Thyroid gland (tissue), 4 donors: ENCODE measurements around the gene ROBO2. TPM values are rescaled to one million over a fixed set of nuclear protein-coding genes. Genes with fewer than 3 reads are reported as not detected.

Source experiments
- DNase-seq, 2 donors: peaks; one replicate each; pipeline ENCODE4 v3.0.0-alpha.2; 2019
- H3K27ac ChIP-seq, 3 donors: fragments of 200-600 bp; sonication (generic); 1 replicate in 2 of 3; 2 replicates in 1 of 3; pipeline ENCODE4 v1.5.1; 2016 to 2019; ENCODE audit warnings: mild to moderate bottlenecking in 1 of 3, moderate library complexity in 1 of 3
- H3K27me3 ChIP-seq: fragments of 200-600 bp; sonication (generic); one replicate; pipeline ENCODE4 v1.5.1; 2019
- H3K36me3 ChIP-seq, 2 donors: fragments of 200-600 bp; sonication (generic); one replicate each; pipeline ENCODE4 v1.5.1; 2016 to 2019
- H3K4me1 ChIP-seq, 2 donors: fragments of 200-600 bp; sonication (generic); one replicate each; pipeline ENCODE4 v1.5.1; 2017 to 2019
- H3K4me3 ChIP-seq, 3 donors: fragments of 200-600 bp; sonication (generic); replicated peaks in 1 of 3; 1 replicate in 2 of 3; 2 replicates in 1 of 3; pipeline ENCODE4 v1.5.1; 2016; ENCODE audit warnings: mild to moderate bottlenecking in 1 of 3
- H3K9me3 ChIP-seq: fragments of 200-600 bp; sonication (generic); one replicate; pipeline ENCODE4 v1.5.1; 2017
- CTCF ChIP-seq, 6 experiments: fragments of 200-600 bp in 3 of 6; fragments of 450-650 bp in 3 of 6; sonication (generic) in 3 of 6; IDR thresholded peaks; one replicate each; pipeline ENCODE4 v1.5.1; 2016 to 2019; ENCODE audit warnings: antibody characterized with exemption in 6 of 6, mild to moderate bottlenecking in 2 of 6, inconsistent platforms in 1 of 6, moderate library complexity in 1 of 6
- POLR2A ChIP-seq, 2 donors: fragments of 450-650 bp; IDR thresholded peaks; one replicate each; pipeline ENCODE4 v1.6.1; 2017; ENCODE audit warnings: antibody characterized with exemption in 2 of 2, mild to moderate bottlenecking in 2 of 2, moderate library complexity in 1 of 2
- WGBS, 2 donors: methylation state at CpG; one replicate each; pipeline ENCODE4 v1.1.5; 2017; 5-methylcytosine and 5-hydroxymethylcytosine counted together
- intact Hi-C: fragments of 100-400 bp; cut with DNase I; formaldehyde crosslinking; loops from one replicate; pipeline ENCODE4 v1.15.1; 2023
- total RNA-seq, 4 donors: library from RNA; depleted of rRNA; stranded (reverse); fragments of >200 nt; gene quantifications; one replicate each; pipeline ENCODE4 v1.2.3, GENCODE V29; 2016

ROBO2 gene
- total RNA-seq, 4 donors from 2014 or later = 0.56 to 1.5 TPM; not detected in 2

GRCh38 chr3:77234004-77234403 is 194.1 kb downstream of the ROBO2 start:
- 65 to 75% methylated on average over 2 of the region's 2 CpGs for WGBS, 2 donors

GRCh38 chr3:77236118-77236517 is 196.2 kb downstream of the ROBO2 start:
- Histone ChIP-seq H3K4me3 (no peak overlapping the region), H3K27me3 (no peaks in the 10 kb centered on the region), H3K36me3 (no peaks in the 10 kb centered on the region), H3K9me3 (no peaks in the 10 kb centered on the region), H3K4me1 (no peaks in the 10 kb centered on the region), H3K27ac (no peak overlapping the region)
- WGBS, 2 donors = 81 to 86% methylated on average over 7 of the region's 7 CpGs
- no peak for TF ChIP-seq POLR2A (IDR thresholded peaks at IDR 0.05)
- no peak for TF ChIP-seq CTCF (IDR thresholded peaks at IDR 0.05)
- intact Hi-C loops = no loop called here
- no peak for DNase-seq

More at GRCh38 chr3:77234004-77234403, 194.1 kb downstream of the ROBO2 start:
- intact Hi-C loops = no loop called here
- no peak for DNase-seq
- Histone ChIP-seq H3K27me3 (no peaks in the 10 kb centered on the region), H3K36me3 (no peaks in the 10 kb centered on the region), H3K9me3 (no peaks in the 10 kb centered on the region), H3K4me3 (no peak overlapping the region), H3K4me1 (no peaks in the 10 kb centered on the region), H3K27ac (no peak overlapping the region)
- TF ChIP-seq POLR2A (IDR thresholded peaks at IDR 0.05) (no peak), CTCF (IDR thresholded peaks at IDR 0.05) (no peak)

- WGBS, 2 donors = 98 to 99% methylated on average over 19 to 31 of the region's 40 CpGs
- intact Hi-C loops = no loop called here
- Histone ChIP-seq H3K4me3 (no peak overlapping the region), H3K27ac (no peak overlapping the region), H3K36me3 (no peaks in the 10 kb centered on the region), H3K9me3 (no peaks in the 10 kb centered on the region), H3K27me3 (no peaks in the 10 kb centered on the region), H3K4me1 (no peaks in the 10 kb centered on the region)
- no peak for DNase-seq
- TF ChIP-seq CTCF (IDR thresholded peaks at IDR 0.05) (no peak), POLR2A (IDR thresholded peaks at IDR 0.05) (no peak)
These were observed 200.3 kb downstream of the ROBO2 start for GRCh38 chr3:77240072-77240650.

GRCh38 chr3:77242371-77242770 is 202.5 kb downstream of the ROBO2 start:
- TF ChIP-seq POLR2A (IDR thresholded peaks at IDR 0.05) (no peak), CTCF (IDR thresholded peaks at IDR 0.05) (no peak)
- WGBS, 2 donors = 74 to 76% methylated on average over 2 of the region's 2 CpGs

GRCh38 chr3:77244981-77245380 is 205.1 kb downstream of the ROBO2 start:
- intact Hi-C loops = no loop called here
- 94 to 95% methylated on average over 3 of the region's 3 CpGs for WGBS, 2 donors

More at GRCh38 chr3:77242371-77242770, 202.5 kb downstream of the ROBO2 start:
- no peak overlapping the region for H3K4me3 ChIP-seq
- H3K9me3 ChIP-seq = no peaks in the 10 kb centered on the region
- H3K27ac ChIP-seq = no peak overlapping the region
- H3K4me1 ChIP-seq = no peaks in the 10 kb centered on the region
- DNase-seq = no peak
- no peaks in the 10 kb centered on the region for H3K36me3 ChIP-seq
- intact Hi-C loops = no loop called here
- H3K27me3 ChIP-seq = no peaks in the 10 kb centered on the region

More at GRCh38 chr3:77244981-77245380, 205.1 kb downstream of the ROBO2 start:
- Histone ChIP-seq H3K27me3 (no peaks in the 10 kb centered on the region), H3K36me3 (no peaks in the 10 kb centered on the region), H3K4me3 (no peak overlapping the region), H3K4me1 (no peaks in the 10 kb centered on the region), H3K27ac (no peak overlapping the region), H3K9me3 (no peaks in the 10 kb centered on the region)
- no peak for DNase-seq
- TF ChIP-seq CTCF (IDR thresholded peaks at IDR 0.05) = no peak
- TF ChIP-seq POLR2A (IDR thresholded peaks at IDR 0.05) = no peak
